ENCODE results near the gene RNF34.

RNF34 gene

GRCh38 chr12:121443911-121444841 is 44.3 kb downstream of the RNF34 start:
- no peak for TF ChIP-seq EGR1 (IDR thresholded peaks at IDR 0.05)
- no peak for TF ChIP-seq YY1 (IDR thresholded peaks at IDR 0.05; ENCODE audit: low read depth)
- TF ChIP-seq RAD21 (IDR thresholded peaks at IDR 0.05; ENCODE audit: low read depth): no peak
- TF ChIP-seq TEAD4 (IDR thresholded peaks at IDR 0.05): no peak
- TF ChIP-seq REST (IDR thresholded peaks at IDR 0.05; ENCODE audit: low read depth): no peak
- no peak for TF ChIP-seq TAF1 (IDR thresholded peaks at IDR 0.05; ENCODE audit: low read depth)
- no peak for TF ChIP-seq ZBTB7A (IDR thresholded peaks at IDR 0.05; ENCODE audit: low read depth)
- no peak for TF ChIP-seq CREB1 (IDR thresholded peaks at IDR 0.05; ENCODE audit: low read depth)
- no peak for TF ChIP-seq EP300 (IDR thresholded peaks at IDR 0.05; ENCODE audit: borderline replicate concordance)

GRCh38 chr12:121444842-121445202 is 44.9 kb downstream of the RNF34 start:
- no peak for TF ChIP-seq TCF12 (IDR thresholded peaks at IDR 0.05; ENCODE audit: low read depth)
- TF ChIP-seq YY1 (IDR thresholded peaks at IDR 0.05; ENCODE audit: low read depth): no peak
- no peak for TF ChIP-seq CREB1 (IDR thresholded peaks at IDR 0.05; ENCODE audit: low read depth)
- no peak for TF ChIP-seq USF1 (IDR thresholded peaks at IDR 0.05)
- no peak for TF ChIP-seq MAX (IDR thresholded peaks at IDR 0.05)
- no peak for TF ChIP-seq FOXM1 (IDR thresholded peaks at IDR 0.05; ENCODE audit: borderline replicate concordance, low read depth)
- no peak for TF ChIP-seq NFIC (IDR thresholded peaks at IDR 0.05)
- no peak for TF ChIP-seq TEAD4 (IDR thresholded peaks at IDR 0.05)
- no peak for TF ChIP-seq TAF1 (IDR thresholded peaks at IDR 0.05; ENCODE audit: low read depth)
- no peak for TF ChIP-seq RAD21 (IDR thresholded peaks at IDR 0.05; ENCODE audit: low read depth)
- no peak for TF ChIP-seq EP300 (IDR thresholded peaks at IDR 0.05; ENCODE audit: borderline replicate concordance)
- TF ChIP-seq CEBPB (IDR thresholded peaks at IDR 0.05): no peak

- TF ChIP-seq CEBPB (IDR thresholded peaks at IDR 0.05) (no peak), EGR1 (IDR thresholded peaks at IDR 0.05) (no peak), FOXM1 (IDR thresholded peaks at IDR 0.05; ENCODE audit: borderline replicate concordance, low read depth) (no peak)
Observed at GRCh38 chr12:121446750-121447149, 46.8 kb downstream of the RNF34 start.

- no peak for TF ChIP-seq CREB1 (IDR thresholded peaks at IDR 0.05; ENCODE audit: low read depth)
- TF ChIP-seq YY1 (IDR thresholded peaks at IDR 0.05; ENCODE audit: low read depth): no peak
- TF ChIP-seq FOXM1 (IDR thresholded peaks at IDR 0.05; ENCODE audit: borderline replicate concordance, low read depth): no peak
- TF ChIP-seq MAX (IDR thresholded peaks at IDR 0.05): no peak
- no peak for TF ChIP-seq RAD21 (IDR thresholded peaks at IDR 0.05; ENCODE audit: low read depth)
- no peak for TF ChIP-seq CEBPB (IDR thresholded peaks at IDR 0.05)
- no peak for TF ChIP-seq ZBTB7A (IDR thresholded peaks at IDR 0.05; ENCODE audit: low read depth)
- TF ChIP-seq REST (IDR thresholded peaks at IDR 0.05; ENCODE audit: low read depth): no peak
- TF ChIP-seq TCF12 (IDR thresholded peaks at IDR 0.05; ENCODE audit: low read depth): no peak
- TF ChIP-seq NFIC (IDR thresholded peaks at IDR 0.05): no peak
- no peak for TF ChIP-seq TAF1 (IDR thresholded peaks at IDR 0.05; ENCODE audit: low read depth)
- no peak for TF ChIP-seq USF1 (IDR thresholded peaks at IDR 0.05)
- TF ChIP-seq TEAD4 (IDR thresholded peaks at IDR 0.05): no peak
- no peak for TF ChIP-seq EGR1 (IDR thresholded peaks at IDR 0.05)
- no peak for TF ChIP-seq EP300 (IDR thresholded peaks at IDR 0.05; ENCODE audit: borderline replicate concordance)
Observed at GRCh38 chr12:121448771-121449315, 48.9 kb downstream of the RNF34 start.

GRCh38 chr12:121451961-121452339 is 52.0 kb downstream of the RNF34 start:
- TF ChIP-seq YY1 (IDR thresholded peaks at IDR 0.05; ENCODE audit: low read depth) (no peak), TAF1 (IDR thresholded peaks at IDR 0.05; ENCODE audit: low read depth) (no peak), ZBTB7A (IDR thresholded peaks at IDR 0.05; ENCODE audit: low read depth) (no peak), REST (IDR thresholded peaks at IDR 0.05; ENCODE audit: low read depth) (no peak)

All from Ishikawa (cell line).